ENCODE measurements around the gene PALLD.

The PALLD gene

GRCh38 chr4:168868802-168869201, 371.9 kb downstream of the PALLD start:
- peaks cover 41% of the 10 kb centered on the region for H3K36me3 Mint-ChIP-seq (ENCODE audit: low read depth)
- peaks cover 72% of the 10 kb centered on the region for H3K4me1 Mint-ChIP-seq
- H3K4me3 Mint-ChIP-seq, result no peak overlapping the region
- peak overlapping the region; percentile 67 to 87 (median 83) for H3K27ac Mint-ChIP-seq
- no peak for TF ChIP-seq CTCF (IDR thresholded peaks at IDR 0.05; ENCODE audit: unreplicated experiment in 3 of 3)
- no peaks in the 10 kb centered on the region for H3K9me3 Mint-ChIP-seq
- no peaks in the 10 kb centered on the region for H3K27me3 Mint-ChIP-seq (ENCODE audit: low read depth)

GRCh38 chr4:168870004-168870403, 373.2 kb downstream of the PALLD start:
- Mint-ChIP-seq H3K4me1 (peaks cover 64% of the 10 kb centered on the region), H3K4me3 (no peak overlapping the region), H3K36me3 (ENCODE audit: low read depth) (peaks cover 45% of the 10 kb centered on the region), H3K27ac (peak overlapping the region; percentile 14 to 83 (median 49)), H3K9me3 (no peaks in the 10 kb centered on the region), H3K27me3 (ENCODE audit: low read depth) (no peaks in the 10 kb centered on the region)
- TF ChIP-seq CTCF (IDR thresholded peaks at IDR 0.05; ENCODE audit: unreplicated experiment in 3 of 3), result no peak

GRCh38 chr4:168871632-168872031, 374.8 kb downstream of the PALLD start:
- H3K27me3 Mint-ChIP-seq (ENCODE audit: low read depth), result no peaks in the 10 kb centered on the region
- H3K4me1 Mint-ChIP-seq, result peaks cover 65% of the 10 kb centered on the region
- H3K36me3 Mint-ChIP-seq (ENCODE audit: low read depth), result peaks cover 53% of the 10 kb centered on the region
- no peak for TF ChIP-seq CTCF (IDR thresholded peaks at IDR 0.05; ENCODE audit: unreplicated experiment in 3 of 3)
- H3K9me3 Mint-ChIP-seq, result no peaks in the 10 kb centered on the region
- peak overlapping the region; percentile 25 to 83 (median 51) for H3K27ac Mint-ChIP-seq
- H3K4me3 Mint-ChIP-seq, result no peak overlapping the region

GRCh38 chr4:168874083-168874482, 377.2 kb downstream of the PALLD start:
- Mint-ChIP-seq H3K4me1 (peaks cover 47% of the 10 kb centered on the region), H3K36me3 (ENCODE audit: low read depth) (peaks cover 61% of the 10 kb centered on the region), H3K9me3 (no peaks in the 10 kb centered on the region), H3K27me3 (ENCODE audit: low read depth) (peaks cover 4% of the 10 kb centered on the region), H3K4me3 (no peak overlapping the region), H3K27ac (no peak overlapping the region)
- no peak for TF ChIP-seq CTCF (IDR thresholded peaks at IDR 0.05; ENCODE audit: unreplicated experiment in 3 of 3)

GRCh38 chr4:168876106-168876505, 379.3 kb downstream of the PALLD start:
- Mint-ChIP-seq H3K4me1 (peaks cover 31% of the 10 kb centered on the region), H3K9me3 (no peaks in the 10 kb centered on the region), H3K27ac (peak overlapping the region; percentile 7 to 30 (median 9)), H3K36me3 (ENCODE audit: low read depth) (peaks cover 68% of the 10 kb centered on the region), H3K27me3 (ENCODE audit: low read depth) (peaks cover 4% of the 10 kb centered on the region), H3K4me3 (peak overlapping the region in 2 of 3 experiments; percentile 18 to 22)
- no peak for TF ChIP-seq CTCF (IDR thresholded peaks at IDR 0.05; ENCODE audit: unreplicated experiment in 3 of 3)

All from nephron (organoid).